Osteoblast (primary cell): ENCODE data around the gene SREK1. TPM values are rescaled to one million over a fixed set of nuclear protein-coding genes. Genes with fewer than 3 reads are reported as not detected.

ENCODE experiments used
- DNase-seq: peaks from one replicate; pipeline ENCODE4 v3.0.0; 2011; ENCODE audit warnings: low spot score, mixed read lengths; ENCODE audit not compliant: insufficient read length; ENCODE audit errors: missing footprints
- H2AFZ ChIP-seq: 2 replicates; pipeline ENCODE4 v1.6.0; 2011; ENCODE audit warnings: mild to moderate bottlenecking, low read length
- H3K27ac ChIP-seq: 2 replicates; pipeline ENCODE4 v1.5.1; 2011; ENCODE audit warnings: mild to moderate bottlenecking, low read depth, low read length, moderate library complexity
- H3K27me3 ChIP-seq: 2 replicates; pipeline ENCODE4 v1.6.0; 2012; ENCODE audit warnings: mild to moderate bottlenecking, control low read depth, inconsistent platforms, low read length, moderate library complexity; ENCODE audit not compliant: insufficient read depth
- H3K36me3 ChIP-seq: 2 replicates; pipeline ENCODE4 v1.5.1; 2011; ENCODE audit warnings: mild to moderate bottlenecking, low read length, control low read depth, moderate library complexity; ENCODE audit not compliant: insufficient read depth
- H3K4me1 ChIP-seq: 2 replicates; pipeline ENCODE4 v1.5.1; 2011; ENCODE audit warnings: mild to moderate bottlenecking, low read length, control low read depth, moderate library complexity; ENCODE audit not compliant: insufficient read depth
- H3K4me2 ChIP-seq: 2 replicates; pipeline ENCODE4 v1.6.0; 2011; ENCODE audit warnings: mild to moderate bottlenecking, low read length; ENCODE audit not compliant: insufficient read depth
- H3K4me3 ChIP-seq: fragments of 200-600 bp; sonication (generic); 3 replicates; pipeline ENCODE4 v1.5.1; 2012; ENCODE audit warnings: mild to moderate bottlenecking, low read length, inconsistent platforms; ENCODE audit not compliant: insufficient read depth
- H3K79me2 ChIP-seq: 2 replicates; pipeline ENCODE4 v1.6.0; 2012; ENCODE audit warnings: mild to moderate bottlenecking, low read length, control low read depth, inconsistent platforms; ENCODE audit not compliant: insufficient read depth
- H3K9me3 ChIP-seq: 2 replicates; pipeline ENCODE4 v1.5.1; 2011; ENCODE audit warnings: low read depth, low read length, control low read depth
- H4K20me1 ChIP-seq: 2 replicates; pipeline ENCODE4 v1.6.0; 2012; ENCODE audit warnings: mild to moderate bottlenecking, low read length, control low read depth; ENCODE audit not compliant: insufficient read depth
- total RNA-seq: library from RNA; depleted of rRNA; stranded (reverse); fragments of >200 nt; gene quantifications from 2 replicates; pipeline ENCODE4 v1.2.3, GENCODE V29; 2012
- TF ChIP-seq, protein P1 (sequence below): IDR thresholded peaks from 2 replicates; pipeline ENCODE4 v1.5.1; 2011; ENCODE audit warnings: mild to moderate bottlenecking, low read depth, low read length, moderate library complexity; ENCODE audit errors: extremely low read depth

The SREK1 gene
- total RNA-seq, 1 donor = 86.5 TPM

DNA sequence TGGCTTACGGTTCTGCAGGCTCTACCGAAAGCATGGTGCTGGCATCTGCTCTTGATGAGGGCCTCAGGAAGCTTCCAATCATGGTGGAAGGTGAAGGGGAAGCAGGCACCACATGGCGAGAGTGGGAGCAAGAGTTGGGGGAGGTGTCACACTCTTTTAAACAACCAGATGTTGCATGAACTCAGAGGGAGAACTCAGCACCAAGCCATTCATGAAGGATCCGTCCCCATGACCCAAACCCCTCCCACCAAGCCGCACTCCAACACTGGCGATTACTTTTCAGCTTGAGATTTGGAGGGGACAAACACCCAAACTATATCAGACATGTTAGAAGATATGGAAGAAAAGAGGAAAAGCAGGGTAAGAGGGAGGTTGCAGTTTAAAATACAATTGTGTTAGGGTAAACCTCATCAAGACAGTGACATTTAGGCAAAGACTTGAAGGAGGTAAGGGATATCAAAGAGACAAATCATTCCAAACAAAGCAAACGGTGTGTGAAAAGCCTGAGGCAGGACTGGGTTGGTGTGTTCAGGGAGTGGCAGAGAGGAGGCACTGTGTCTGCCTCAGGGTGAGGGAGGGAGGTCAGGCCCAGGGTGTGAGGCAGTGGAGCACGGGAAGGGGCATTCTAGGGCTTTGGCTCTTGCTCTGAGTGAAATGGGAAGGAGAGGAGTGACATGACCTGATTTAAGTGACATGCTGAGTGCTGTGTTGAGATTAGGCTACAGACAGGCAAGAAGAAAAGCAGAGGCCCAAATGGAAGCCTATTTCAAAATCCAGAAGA, 80.9 kb downstream of the SREK1 start:
- Histone ChIP-seq H3K9me3 (no peaks in the 10 kb centered on the region), H4K20me1 (no peaks in the 10 kb centered on the region), H3K27me3 (no peaks in the 10 kb centered on the region), H3K27ac (no peak overlapping the region), H3K4me2 (no peak overlapping the region), H3K36me3 (no peaks in the 10 kb centered on the region), H3K4me1 (no peaks in the 10 kb centered on the region), H3K79me2 (no peaks in the 10 kb centered on the region), H2AFZ (no peak overlapping the region), H3K4me3 (no peak overlapping the region)
- TF ChIP-seq, protein P1, sequence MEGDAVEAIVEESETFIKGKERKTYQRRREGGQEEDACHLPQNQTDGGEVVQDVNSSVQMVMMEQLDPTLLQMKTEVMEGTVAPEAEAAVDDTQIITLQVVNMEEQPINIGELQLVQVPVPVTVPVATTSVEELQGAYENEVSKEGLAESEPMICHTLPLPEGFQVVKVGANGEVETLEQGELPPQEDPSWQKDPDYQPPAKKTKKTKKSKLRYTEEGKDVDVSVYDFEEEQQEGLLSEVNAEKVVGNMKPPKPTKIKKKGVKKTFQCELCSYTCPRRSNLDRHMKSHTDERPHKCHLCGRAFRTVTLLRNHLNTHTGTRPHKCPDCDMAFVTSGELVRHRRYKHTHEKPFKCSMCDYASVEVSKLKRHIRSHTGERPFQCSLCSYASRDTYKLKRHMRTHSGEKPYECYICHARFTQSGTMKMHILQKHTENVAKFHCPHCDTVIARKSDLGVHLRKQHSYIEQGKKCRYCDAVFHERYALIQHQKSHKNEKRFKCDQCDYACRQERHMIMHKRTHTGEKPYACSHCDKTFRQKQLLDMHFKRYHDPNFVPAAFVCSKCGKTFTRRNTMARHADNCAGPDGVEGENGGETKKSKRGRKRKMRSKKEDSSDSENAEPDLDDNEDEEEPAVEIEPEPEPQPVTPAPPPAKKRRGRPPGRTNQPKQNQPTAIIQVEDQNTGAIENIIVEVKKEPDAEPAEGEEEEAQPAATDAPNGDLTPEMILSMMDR = no peak
- no peak for DNase-seq

- Histone ChIP-seq H3K27me3 (no peaks in the 10 kb centered on the region), H3K4me3 (no peak overlapping the region)
- no peak for DNase-seq
Measured at GRCh38 chr5:66230551-66230950, 86.5 kb downstream of the SREK1 start.

DNA sequence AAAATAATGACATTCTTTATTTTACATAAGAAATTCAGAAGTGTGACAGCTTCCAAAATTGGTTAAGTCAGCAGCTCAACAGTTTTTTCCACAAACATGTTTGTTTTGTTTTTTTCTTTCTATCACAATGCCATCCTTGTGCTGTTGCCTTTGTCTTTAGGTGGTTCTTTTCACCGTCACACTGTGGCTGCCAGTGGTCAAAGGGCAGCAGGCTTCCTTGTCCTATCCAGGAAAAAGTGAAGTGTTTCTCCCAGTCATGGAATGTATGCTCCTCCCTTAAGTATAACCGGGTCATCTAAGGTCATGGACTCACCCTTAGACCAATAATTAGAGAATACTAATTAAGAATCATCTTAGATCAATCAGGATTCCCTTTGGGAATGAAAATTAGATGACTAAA, 87.4 kb downstream of the SREK1 start:
- DNase-seq = no peak
- Histone ChIP-seq H3K27me3 (peaks cover 3% of the 10 kb centered on the region), H3K36me3 (no peaks in the 10 kb centered on the region), H2AFZ (no peak overlapping the region), H3K4me3 (no peak overlapping the region), H3K4me1 (no peaks in the 10 kb centered on the region), H3K4me2 (no peak overlapping the region), H3K27ac (no peak overlapping the region), H3K79me2 (no peaks in the 10 kb centered on the region), H3K9me3 (no peaks in the 10 kb centered on the region), H4K20me1 (no peaks in the 10 kb centered on the region)
- TF ChIP-seq, protein P1 = no peak

More at GRCh38 chr5:66230551-66230950, 86.5 kb downstream of the SREK1 start:
- no peaks in the 10 kb centered on the region for H3K9me3 ChIP-seq
- no peak overlapping the region for H2AFZ ChIP-seq
- no peaks in the 10 kb centered on the region for H3K4me1 ChIP-seq
- H3K27ac ChIP-seq = no peak overlapping the region
- no peak overlapping the region for H3K4me2 ChIP-seq
- H3K79me2 ChIP-seq = no peaks in the 10 kb centered on the region
- TF ChIP-seq, protein P1 = no peak
- no peaks in the 10 kb centered on the region for H3K36me3 ChIP-seq
- H4K20me1 ChIP-seq = no peaks in the 10 kb centered on the region

- H3K4me1 ChIP-seq = no peaks in the 10 kb centered on the region
- peak; percentile 18 for DNase-seq
- H3K27ac ChIP-seq = no peak overlapping the region
- no peaks in the 10 kb centered on the region for H3K79me2 ChIP-seq
- TF ChIP-seq, protein P1 = no peak
- peaks cover 6% of the 10 kb centered on the region for H3K27me3 ChIP-seq
- H3K9me3 ChIP-seq = no peaks in the 10 kb centered on the region
- H3K4me2 ChIP-seq = no peak overlapping the region
- no peaks in the 10 kb centered on the region for H3K36me3 ChIP-seq
- no peak overlapping the region for H3K4me3 ChIP-seq
- no peak overlapping the region for H2AFZ ChIP-seq
- no peaks in the 10 kb centered on the region for H4K20me1 ChIP-seq
Measured at GRCh38 chr5:66232275-66232674, 88.2 kb downstream of the SREK1 start.
